ENCODE results near the gene CCDC88C.

CCDC88C gene

DNA sequence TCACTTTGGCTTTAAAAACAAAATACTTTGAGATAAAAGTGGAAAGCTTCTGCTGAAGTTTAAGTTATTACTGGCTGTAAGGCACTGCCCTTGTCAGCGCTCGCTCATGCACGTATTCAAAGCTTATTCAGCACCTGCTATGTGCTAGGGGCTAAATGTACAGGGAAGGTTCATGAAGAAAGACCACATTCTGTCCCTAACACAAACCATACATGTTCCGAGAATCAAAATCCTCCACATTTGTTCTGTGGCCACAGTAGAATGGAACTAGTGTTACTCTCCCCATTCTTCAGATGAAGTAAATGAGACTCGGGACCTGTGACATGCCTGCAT lies 139.3 kb downstream of the CCDC88C start:
- no peaks in the 10 kb centered on the region for H3K36me3 ChIP-seq
- no peaks in the 10 kb centered on the region for H3K27me3 ChIP-seq
- intact Hi-C loops (cut with DNase I; ENCODE audit: low total_unique reads): no loop called here
- H3K4me1 ChIP-seq: no peaks in the 10 kb centered on the region
- H3K27ac ChIP-seq: no peak overlapping the region
- TF ChIP-seq, protein P1, sequence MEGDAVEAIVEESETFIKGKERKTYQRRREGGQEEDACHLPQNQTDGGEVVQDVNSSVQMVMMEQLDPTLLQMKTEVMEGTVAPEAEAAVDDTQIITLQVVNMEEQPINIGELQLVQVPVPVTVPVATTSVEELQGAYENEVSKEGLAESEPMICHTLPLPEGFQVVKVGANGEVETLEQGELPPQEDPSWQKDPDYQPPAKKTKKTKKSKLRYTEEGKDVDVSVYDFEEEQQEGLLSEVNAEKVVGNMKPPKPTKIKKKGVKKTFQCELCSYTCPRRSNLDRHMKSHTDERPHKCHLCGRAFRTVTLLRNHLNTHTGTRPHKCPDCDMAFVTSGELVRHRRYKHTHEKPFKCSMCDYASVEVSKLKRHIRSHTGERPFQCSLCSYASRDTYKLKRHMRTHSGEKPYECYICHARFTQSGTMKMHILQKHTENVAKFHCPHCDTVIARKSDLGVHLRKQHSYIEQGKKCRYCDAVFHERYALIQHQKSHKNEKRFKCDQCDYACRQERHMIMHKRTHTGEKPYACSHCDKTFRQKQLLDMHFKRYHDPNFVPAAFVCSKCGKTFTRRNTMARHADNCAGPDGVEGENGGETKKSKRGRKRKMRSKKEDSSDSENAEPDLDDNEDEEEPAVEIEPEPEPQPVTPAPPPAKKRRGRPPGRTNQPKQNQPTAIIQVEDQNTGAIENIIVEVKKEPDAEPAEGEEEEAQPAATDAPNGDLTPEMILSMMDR (IDR thresholded peaks at IDR 0.05): no peak
- no peaks in the 10 kb centered on the region for H3K9me3 ChIP-seq
- no peak overlapping the region for H3K4me3 ChIP-seq
- no peak for DNase-seq

DNA sequence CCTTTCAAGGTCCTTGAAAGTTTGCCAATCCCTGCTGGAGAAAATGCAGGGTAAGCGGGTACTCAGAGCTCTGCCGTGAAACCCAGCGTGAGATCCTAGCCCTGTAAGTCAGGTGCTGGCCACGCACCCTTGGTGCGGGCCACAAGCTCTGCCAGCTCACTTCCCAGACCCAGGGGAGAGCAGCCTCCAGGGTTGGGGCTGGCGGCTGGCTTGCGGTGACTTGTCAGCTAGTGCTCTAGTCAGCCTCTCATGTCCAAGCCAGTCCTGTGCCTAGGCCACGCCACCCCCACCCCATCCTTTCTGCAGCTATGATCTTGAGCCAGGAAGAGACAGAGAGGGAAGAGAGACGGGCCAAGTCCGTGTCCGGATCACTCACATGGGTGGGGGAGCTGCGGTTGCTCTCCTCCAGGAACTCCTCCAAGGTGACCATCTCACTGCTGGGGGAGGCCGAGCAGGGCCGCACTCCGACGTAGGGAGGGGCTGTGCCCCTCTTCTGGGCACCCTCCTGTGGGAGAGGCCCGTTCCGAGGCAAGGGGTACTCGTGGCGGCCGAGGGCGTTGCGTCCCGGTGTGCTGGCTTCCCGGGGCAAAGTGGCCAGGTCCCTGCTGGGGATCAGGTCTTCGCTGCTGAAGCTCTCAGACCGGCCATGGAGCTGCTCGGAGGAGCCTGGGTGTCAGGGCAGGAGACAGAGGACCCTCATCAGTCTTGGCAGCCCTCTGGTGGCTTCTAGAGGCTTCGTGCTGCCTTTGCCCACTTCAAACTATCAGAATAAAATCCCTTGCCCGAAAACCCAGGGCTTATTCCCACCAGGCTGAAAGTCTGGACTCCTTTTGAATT lies 139.9 kb downstream of the CCDC88C start:
- Histone ChIP-seq H3K36me3 (no peaks in the 10 kb centered on the region), H3K4me1 (no peaks in the 10 kb centered on the region), H3K27ac (no peak overlapping the region), H3K9me3 (no peaks in the 10 kb centered on the region), H3K27me3 (no peaks in the 10 kb centered on the region), H3K4me3 (no peak overlapping the region)
- no peak for DNase-seq
- intact Hi-C loops (cut with DNase I; ENCODE audit: low total_unique reads): no loop called here
- TF ChIP-seq, protein P1 (IDR thresholded peaks at IDR 0.05): no peak

DNA sequence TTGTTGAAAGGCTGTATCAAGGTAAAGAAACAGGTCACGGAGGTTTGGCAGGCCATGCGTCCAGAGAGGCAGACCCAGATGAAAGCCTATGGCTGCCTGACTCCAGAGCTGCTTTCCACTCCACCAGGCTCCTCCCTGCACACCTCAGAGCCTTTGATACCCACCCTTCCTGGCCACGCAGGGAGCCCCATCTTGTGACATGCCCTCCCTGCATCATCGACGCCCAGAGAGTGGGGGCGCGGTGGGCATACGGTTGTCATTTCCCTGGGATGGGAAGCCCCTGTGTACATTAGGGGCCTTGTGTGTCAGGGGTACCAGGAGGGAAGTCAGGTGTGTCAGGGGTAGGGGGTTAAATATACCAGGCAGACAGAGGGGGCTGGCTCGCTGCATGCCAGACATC lies 142.8 kb downstream of the CCDC88C start:
- Histone ChIP-seq H3K4me1 (peaks cover 0 to 3% (median 1%) of the 10 kb centered on the region in 4 donors), H3K9me3 (no peaks in the 10 kb centered on the region), H3K4me3 (no peak overlapping the region), H3K36me3 (no peaks in the 10 kb centered on the region), H3K27me3 (no peaks in the 10 kb centered on the region), H3K27ac (no peak overlapping the region)
- TF ChIP-seq, protein P1 (IDR thresholded peaks at IDR 0.05): no peak
- intact Hi-C loops (cut with DNase I; ENCODE audit: low total_unique reads): loop anchor here (5.0 kb wide), 1 partner anchor 87 kb away; no protein-coding TSS in a partner anchor
- DNase-seq: no peak

DNA sequence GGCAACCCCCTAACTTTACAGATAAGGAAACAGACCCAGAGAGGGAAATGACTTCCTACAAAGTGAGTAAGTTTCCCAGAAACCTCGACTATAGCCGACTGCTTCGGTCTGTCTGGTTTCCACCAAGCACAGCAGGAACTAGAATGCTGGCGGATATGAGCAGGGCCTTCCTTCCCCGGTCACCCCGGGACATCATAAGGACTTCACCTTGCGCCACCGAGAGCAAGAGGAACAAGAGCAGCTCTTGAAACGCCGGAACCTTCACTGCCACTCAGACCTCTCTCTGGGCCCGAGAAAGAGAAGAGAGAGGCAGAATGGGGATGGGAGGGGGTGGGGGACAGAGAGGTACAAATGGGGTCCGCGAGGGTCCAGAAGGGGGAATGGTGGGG lies 143.7 kb downstream of the CCDC88C start:
- TF ChIP-seq, protein P1 (IDR thresholded peaks at IDR 0.05): no peak
- Histone ChIP-seq H3K27me3 (no peaks in the 10 kb centered on the region), H3K36me3 (no peaks in the 10 kb centered on the region), H3K27ac (no peak overlapping the region), H3K4me3 (no peak overlapping the region), H3K4me1 (peaks cover 0 to 11% (median 8%) of the 10 kb centered on the region in 4 donors), H3K9me3 (no peaks in the 10 kb centered on the region)
- DNase-seq: no peak
- intact Hi-C loops (cut with DNase I; ENCODE audit: low total_unique reads): loop anchor here (5.0 kb wide), 1 partner anchor 87 kb away; no protein-coding TSS in a partner anchor

DNA sequence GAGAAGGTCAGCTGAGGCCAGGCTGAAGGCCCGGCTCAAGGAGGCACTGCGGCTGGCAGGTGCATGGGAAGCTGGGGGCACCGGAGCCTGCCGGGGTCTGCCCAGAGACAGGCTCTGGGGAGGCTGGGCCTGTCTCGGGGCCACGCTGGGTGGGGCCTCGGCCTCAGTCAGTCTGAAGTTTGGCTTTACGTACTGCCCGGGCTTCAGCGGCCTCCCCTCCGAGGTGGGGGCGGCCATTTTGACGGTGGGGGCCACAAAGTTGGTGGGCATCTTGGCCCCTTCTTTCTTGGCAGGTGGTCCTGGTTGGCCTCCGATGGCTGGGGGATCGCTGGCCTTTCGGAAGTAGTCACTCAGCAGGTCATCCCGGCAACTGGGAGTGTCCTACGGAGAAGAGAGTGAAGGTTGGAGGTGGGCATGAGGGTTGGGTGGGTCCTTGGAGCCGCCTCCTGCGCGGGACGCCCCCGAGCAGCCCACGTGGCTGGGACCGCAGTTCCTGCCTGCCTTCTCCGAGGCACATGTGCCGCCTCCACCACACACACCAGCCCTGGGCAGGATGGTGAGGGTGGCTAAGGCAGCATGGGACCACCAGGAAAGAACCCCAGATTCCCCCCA lies 144.2 kb downstream of the CCDC88C start:
- Histone ChIP-seq H3K4me3 (no peak overlapping the region), H3K36me3 (no peaks in the 10 kb centered on the region), H3K27me3 (no peaks in the 10 kb centered on the region), H3K4me1 (peaks cover 0 to 11% (median 8%) of the 10 kb centered on the region in 4 donors), H3K9me3 (no peaks in the 10 kb centered on the region), H3K27ac (no peak overlapping the region)
- TF ChIP-seq, protein P1 (IDR thresholded peaks at IDR 0.05): no peak
- intact Hi-C loops (cut with DNase I; ENCODE audit: low total_unique reads): loop anchor here (5.0 kb wide), 1 partner anchor 86 kb away; no protein-coding TSS in a partner anchor
- no peak for DNase-seq

Measured in tibial artery (tissue), 4 donors.